Right renal pelvis (tissue), 4 donors: Measurements from ENCODE around the gene SOX30. TPM values are rescaled to one million over a fixed set of nuclear protein-coding genes. Genes with fewer than 3 reads are reported as not detected.

Experiments
- DNase-seq, 4 donors: peaks; one replicate each; pipeline ENCODE4 v3.0.0-alpha.2; 2013; ENCODE audit warnings: low read depth in 4 of 4, low spot score in 3 of 4, missing footprints in 1 of 4
- polyA plus RNA-seq, 4 donors: library from polyadenylated mRNA; unstranded; fragments of 120-200 nt; gene quantifications; one replicate each; pipeline ENCODE4 v1.2.1, GENCODE V29; 2013; ENCODE audit not compliant: insufficient read length in 4 of 4

SOX30 gene
- polyA plus RNA-seq, 4 donors = 0.44 to 0.87 (median 0.59) TPM

- no peak for DNase-seq
These were observed 74.0 kb downstream of the SOX30 start for GRCh38 chr5:157578079-157578780.

GRCh38 chr5:157576678-157577077 lies 75.6 kb downstream of the SOX30 start:
- no peak for DNase-seq

Other genes with a start within 250 kb of the SOX30 start
- 1 to 10 TPM in 1 of 4 donors, under 1 TPM in 3; 0.22 to 1.8 (median 0.63) TPM for gene NIPAL4, start 192.2 kb downstream of the SOX30 start, polyA plus RNA-seq
- 10 to 100 TPM in 1 of 4 donors, 1 to 10 TPM in 3; 9.1 to 10.5 (median 9.6) TPM for gene ADAM19, start 76.7 kb downstream of the SOX30 start, polyA plus RNA-seq
- gene C5orf52, start 19.1 kb upstream of the SOX30 start, polyA plus RNA-seq = not detected
- 10 to 100 TPM; 24.9 to 27.7 (median 26.1) TPM for gene THG1L, start 79.0 kb upstream of the SOX30 start, polyA plus RNA-seq
- gene LSM11, start 91.3 kb upstream of the SOX30 start, polyA plus RNA-seq = 1 to 10 TPM; 6.8 to 8.6 (median 8.2) TPM
- gene CLINT1, start 206.7 kb upstream of the SOX30 start, polyA plus RNA-seq = 100 to 1,000 TPM; 115 to 146 (median 133) TPM